ENCODE data around the gene CLN5.
"Not testable (repeated sequence)": the region's sequence is repeated elsewhere in the genome, so short reads cannot be mapped to it uniquely, and the experiment has no call there.

The CLN5 gene

GRCh38 chr13:76976929-76977328 lies 15.0 kb upstream of the CLN5 start:
- DNase-seq = no peak

GRCh38 chr13:76980075-76980718 lies 11.7 kb upstream of the CLN5 start:
- peak; percentile 47 for DNase-seq

- DNase-seq = no peak
Observed at GRCh38 chr13:76982061-76982460, 9.8 kb upstream of the CLN5 start.

- DNase-seq = no peak
Observed at GRCh38 chr13:76983676-76984075, 8.2 kb upstream of the CLN5 start.

GRCh38 chr13:76991432-76991795 lies 467 bp upstream of the CLN5 start:
- no peak for DNase-seq

- DNase-seq = no peak
Observed at GRCh38 chr13:76992548-76993001, 694 bp downstream of the CLN5 start.

- DNase-seq = no peak
Observed at GRCh38 chr13:76993021-76993420, 1.1 kb downstream of the CLN5 start.

GRCh38 chr13:76993473-76993872 lies 1.6 kb downstream of the CLN5 start:
- DNase-seq = no peak

GRCh38 chr13:76994281-76994680 lies 2.4 kb downstream of the CLN5 start:
- no peak for DNase-seq

GRCh38 chr13:77000475-77000874 lies 8.6 kb downstream of the CLN5 start:
- no peak for DNase-seq

GRCh38 chr13:77001540-77001939 lies 9.7 kb downstream of the CLN5 start:
- DNase-seq = no peak

- no peak for DNase-seq
Observed at GRCh38 chr13:77001963-77002587, 10.2 kb downstream of the CLN5 start.

- no peak for DNase-seq
Observed at GRCh38 chr13:77002590-77003190, 10.8 kb downstream of the CLN5 start.

- not testable (repeated sequence) for DNase-seq
Observed at GRCh38 chr13:77008337-77008736, 16.5 kb downstream of the CLN5 start.

- DNase-seq = no peak
Observed at GRCh38 chr13:77009011-77009410, 17.1 kb downstream of the CLN5 start.

GRCh38 chr13:77009719-77010118 lies 17.8 kb downstream of the CLN5 start:
- DNase-seq = not testable (repeated sequence)

GRCh38 chr13:77013853-77014542 lies 22.1 kb downstream of the CLN5 start:
- no peak for DNase-seq

- no peak for DNase-seq
Observed at GRCh38 chr13:77014906-77015685, 23.2 kb downstream of the CLN5 start.

GRCh38 chr13:77016251-77016812 lies 24.5 kb downstream of the CLN5 start:
- no peak for DNase-seq

GRCh38 chr13:77016888-77017623 lies 25.2 kb downstream of the CLN5 start:
- no peak for DNase-seq

- DNase-seq = no peak
Observed at GRCh38 chr13:77019756-77020155, 27.9 kb downstream of the CLN5 start.

GRCh38 chr13:77022341-77022740 lies 30.5 kb downstream of the CLN5 start:
- no peak for DNase-seq

All from NCI-H1048 (cell line).